ENCODE data around the gene CDK11B. TPM values are rescaled to one million over a fixed set of nuclear protein-coding genes. Genes with fewer than 3 reads are reported as not detected.
"Not testable (repeated sequence)": the region's sequence is repeated elsewhere in the genome, so short reads cannot be mapped to it uniquely, and the experiment has no call there.

CDK11B gene
- total RNA-seq, 1 donor from 2014 or later = 23.6 TPM

- DNase-seq (no peak), ATAC-seq (ENCODE audit: poor library complexity) (no peak)
- intact Hi-C loops (cut with DNase I) = no loop called here
Measured at GRCh38 chr1:1687846-1688245, 29.0 kb upstream of the CDK11B start.

- DNase-seq (no peak), ATAC-seq (ENCODE audit: poor library complexity) (no peak)
- intact Hi-C loops (cut with DNase I) = no loop called here
Measured at GRCh38 chr1:1684031-1684681, 25.4 kb upstream of the CDK11B start.

- DNase-seq (no peak), ATAC-seq (ENCODE audit: poor library complexity) (no peak)
- intact Hi-C loops (cut with DNase I) = no loop called here
Measured at GRCh38 chr1:1683104-1683905, 24.5 kb upstream of the CDK11B start.

GRCh38 chr1:1680912-1681273, 22.1 kb upstream of the CDK11B start:
- intact Hi-C loops (cut with DNase I) = no loop called here
- no peak for DNase-seq
- ATAC-seq (ENCODE audit: poor library complexity) = no peak

- no peak for DNase-seq
Measured at GRCh38 chr1:1680031-1680911, 21.5 kb upstream of the CDK11B start.

GRCh38 chr1:1678581-1679380, 20.0 kb upstream of the CDK11B start:
- intact Hi-C loops (cut with DNase I) = no loop called here
- ATAC-seq (ENCODE audit: poor library complexity) (peak; percentile 51), DNase-seq (peak; percentile 38)

More at GRCh38 chr1:1680031-1680911, 21.5 kb upstream of the CDK11B start:
- intact Hi-C loops (cut with DNase I) = no loop called here
- ATAC-seq (ENCODE audit: poor library complexity) = no peak

- ATAC-seq (ENCODE audit: poor library complexity) (peak; percentile 9), DNase-seq (peak; percentile 33)
- intact Hi-C loops (cut with DNase I) = no loop called here
Measured at GRCh38 chr1:1677718-1678580, 19.1 kb upstream of the CDK11B start.

GRCh38 chr1:1676087-1676486, 17.3 kb upstream of the CDK11B start:
- DNase-seq; ATAC-seq (ENCODE audit: poor library complexity); intact Hi-C loops (cut with DNase I): not testable (repeated sequence)

- ATAC-seq (ENCODE audit: poor library complexity); intact Hi-C loops (cut with DNase I); DNase-seq: not testable (repeated sequence)
Measured at GRCh38 chr1:1675218-1675617, 16.4 kb upstream of the CDK11B start.

GRCh38 chr1:1674806-1675205, 16.0 kb upstream of the CDK11B start:
- DNase-seq; intact Hi-C loops (cut with DNase I); ATAC-seq (ENCODE audit: poor library complexity): not testable (repeated sequence)

- intact Hi-C loops (cut with DNase I) = no loop called here
- DNase-seq = no peak
- ATAC-seq (ENCODE audit: poor library complexity) = no peak
Measured at GRCh38 chr1:1672181-1672965, 13.6 kb upstream of the CDK11B start.

GRCh38 chr1:1671365-1672119, 12.7 kb upstream of the CDK11B start:
- DNase-seq (no peak), ATAC-seq (ENCODE audit: poor library complexity) (no peak)
- intact Hi-C loops (cut with DNase I) = no loop called here

- ATAC-seq (ENCODE audit: poor library complexity) = no peak
- no peak for DNase-seq
- intact Hi-C loops (cut with DNase I) = no loop called here
Measured at GRCh38 chr1:1670866-1671265, 12.1 kb upstream of the CDK11B start.

GRCh38 chr1:1669468-1670440, 10.9 kb upstream of the CDK11B start:
- ATAC-seq (ENCODE audit: poor library complexity) (no peak), DNase-seq (no peak)

GRCh38 chr1:1666526-1666925, 7.7 kb upstream of the CDK11B start:
- no peak for DNase-seq
- no peak for ATAC-seq (ENCODE audit: poor library complexity)
- intact Hi-C loops (cut with DNase I) = loop anchor here (5.0 kb wide), 1 partner anchor 49 kb away; the partner anchor contains the start of gene MIB2

More at GRCh38 chr1:1669468-1670440, 10.9 kb upstream of the CDK11B start:
- intact Hi-C loops (cut with DNase I) = loop anchor here (5.0 kb wide), 1 partner anchor 52 kb away; the partner anchor contains the start of gene MIB2

Data from Right ventricle myocardium superior (tissue), 1 donor.